HepG2 (cell line): ENCODE measurements around the gene RAD51C. TPM values are rescaled to one million over a fixed set of nuclear protein-coding genes. Genes with fewer than 3 reads are reported as not detected.

Experiments
- BRCA1 ChIP-seq: sonication (generic); formaldehyde crosslinking; IDR thresholded peaks from 2 replicates; pipeline ENCODE4 v1.4.0; 2020; ENCODE audit warnings: missing genetic modification reagents
- HNF4A ChIP-seq: sonication (generic); formaldehyde crosslinking; IDR thresholded peaks from 2 replicates; pipeline ENCODE4 v1.4.0; 2020; ENCODE audit warnings: missing genetic modification reagents
- HOXA3 ChIP-seq: sonication (generic); formaldehyde crosslinking; IDR thresholded peaks from 2 replicates; pipeline ENCODE4 v1.5.0; 2020; ENCODE audit warnings: missing genetic modification reagents
- MEF2D ChIP-seq: sonication (generic); formaldehyde crosslinking; IDR thresholded peaks from 2 replicates; pipeline ENCODE4 v1.5.1; 2020; ENCODE audit warnings: mild to moderate bottlenecking, missing genetic modification reagents
- MNT ChIP-seq: fragments of 450-650 bp; IDR thresholded peaks from 2 replicates; pipeline ENCODE4 v1.6.1; 2016
- MXD4 ChIP-seq: IDR thresholded peaks from 2 replicates; pipeline ENCODE4 v1.6.1; 2016; ENCODE audit warnings: mild to moderate bottlenecking, missing biosample characterization, missing genetic modification reagents
- NBN ChIP-seq: fragments of 450-650 bp; conservative IDR thresholded peaks from 2 replicates; pipeline ENCODE4 v1.6.1; 2017
- NR2F2 ChIP-seq: IDR thresholded peaks from 2 replicates; pipeline ENCODE4 v1.6.1; 2012; ENCODE audit warnings: low read depth, inconsistent platforms, borderline replicate concordance
- ZBED4 ChIP-seq: sonication (generic); formaldehyde crosslinking; IDR thresholded peaks from 2 replicates; pipeline ENCODE4 v1.4.0; 2020; ENCODE audit warnings: missing genetic modification reagents, borderline replicate concordance
- ZNF333 ChIP-seq: sonication (generic); formaldehyde crosslinking; IDR thresholded peaks from 2 replicates; pipeline ENCODE4 v1.4.0; 2020; ENCODE audit warnings: mild to moderate bottlenecking, missing genetic modification reagents, borderline replicate concordance
- ZNF441 ChIP-seq: sonication (generic); formaldehyde crosslinking; IDR thresholded peaks from 2 replicates; pipeline ENCODE4 v1.7.0; 2021; ENCODE audit warnings: missing genetic modification reagents, borderline replicate concordance
- ZNF501 ChIP-seq: sonication (generic); formaldehyde crosslinking; IDR thresholded peaks from 2 replicates; pipeline ENCODE4 v1.5.1; 2020; ENCODE audit warnings: mild to moderate bottlenecking, moderate library complexity, missing genetic modification reagents
- ZNF570 ChIP-seq: sonication (generic); formaldehyde crosslinking; IDR thresholded peaks from 2 replicates; pipeline ENCODE4 v1.4.0; 2020; ENCODE audit warnings: mild to moderate bottlenecking, missing genetic modification reagents, borderline replicate concordance
- polyA plus RNA-seq, 8 experiments: library from polyadenylated mRNA; depleted of rRNA in 3 of 8; stranded (reverse) in 7 of 8; unstranded in 1 of 8; fragments of >200 nt; fragmentation: Illumina TruSeq in 4 of 8; extraction: Trizol in 4 of 8; gene quantifications; 2 replicates each; pipeline versions ENCODE4 v1.2.1 to v1.2.3, GENCODE V29; 2011 to 2016; ENCODE audit warnings: low read depth in 4 of 8, missing spikeins in 1 of 8, mixed read lengths in 1 of 8; ENCODE audit not compliant: insufficient read depth in 1 of 8
- total RNA-seq, 5 experiments: library from RNA; depleted of rRNA; stranded (reverse); fragments of >200 nt; fragmentation: Illumina TruSeq; extraction: Trizol; gene quantifications; 2 replicates each; pipeline ENCODE4 v1.2.3, GENCODE V29; 2016; ENCODE audit warnings: low read depth in 1 of 5
- TF ChIP-seq, protein P1 (sequence below): sonication (generic); formaldehyde crosslinking; IDR thresholded peaks from 2 replicates; pipeline ENCODE4 v1.9.0; 2022; ENCODE audit warnings: low read depth, missing genetic modification reagents
- TF ChIP-seq, protein P2 (sequence below), 2 experiments: sonication (generic) in 1 of 2; formaldehyde crosslinking in 1 of 2; IDR thresholded peaks; 2 replicates each; pipeline versions ENCODE4 v1.5.1 to v1.6.1; 2011 to 2020; ENCODE audit warnings: borderline replicate concordance in 1 of 2, low read depth in 1 of 2, low read length in 1 of 2, mild to moderate bottlenecking in 1 of 2, missing genetic modification reagents in 1 of 2, moderate library complexity in 1 of 2
- TF ChIP-seq, protein P3 (sequence below): sonication (generic); formaldehyde crosslinking; conservative IDR thresholded peaks from 2 replicates; pipeline ENCODE4 v1.8.0; 2022; ENCODE audit warnings: missing genetic modification reagents

RAD51C gene
- total and polyA plus RNA-seq, 2 of the 13 experiments (the other 11 are each of a cell fraction or from before 2014, with no cell fraction given): 38.5 to 106 TPM

DNA sequence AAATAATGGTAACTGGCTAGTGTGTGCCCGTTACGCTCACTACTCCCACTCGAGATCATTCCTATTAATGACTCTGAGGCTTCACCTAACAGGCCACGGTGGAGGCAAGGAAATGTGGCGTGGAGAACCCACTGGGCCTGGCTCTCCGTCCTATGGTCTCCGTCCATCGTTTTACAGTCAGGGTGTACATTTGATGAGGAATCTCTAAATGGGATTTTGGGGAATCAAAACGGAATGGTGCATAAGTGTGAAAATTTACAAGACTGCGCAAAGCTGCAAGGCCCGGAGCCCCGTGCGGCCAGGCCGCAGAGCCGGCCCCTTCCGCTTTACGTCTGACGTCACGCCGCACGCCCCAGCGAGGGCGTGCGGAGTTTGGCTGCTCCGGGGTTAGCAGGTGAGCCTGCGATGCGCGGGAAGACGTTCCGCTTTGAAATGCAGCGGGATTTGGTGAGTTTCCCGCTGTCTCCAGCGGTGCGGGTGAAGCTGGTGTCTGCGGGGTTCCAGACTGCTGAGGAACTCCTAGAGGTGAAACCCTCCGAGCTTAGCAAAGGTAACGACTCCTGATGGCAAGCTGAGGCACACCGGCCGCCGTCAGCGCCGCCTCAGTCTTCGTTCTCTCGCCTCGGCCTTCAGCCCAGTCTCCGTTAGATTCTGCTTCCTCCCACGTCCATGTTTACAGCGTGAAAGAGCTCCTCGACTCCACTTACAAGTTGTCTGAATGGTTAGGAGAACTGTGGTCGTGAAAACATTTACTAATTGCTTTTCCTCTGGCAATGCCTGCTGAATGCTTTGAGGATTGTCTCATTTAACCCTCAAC lies at the start of gene RAD51C (continued):
- peak; percentile 87 for TF ChIP-seq ZBED4 (CRISPR knock-in tag)
- peak; percentile 48; the same call in 1 of the 2 replicates for TF ChIP-seq MEF2D (CRISPR knock-in tag)
- TF ChIP-seq ZNF333: peak; percentile 88; the same call in 1 of the 2 replicates
- TF ChIP-seq ZNF441 (CRISPR knock-in tag): peak; percentile 81
- TF ChIP-seq NR2F2: no peak
- TF ChIP-seq, protein P1, sequence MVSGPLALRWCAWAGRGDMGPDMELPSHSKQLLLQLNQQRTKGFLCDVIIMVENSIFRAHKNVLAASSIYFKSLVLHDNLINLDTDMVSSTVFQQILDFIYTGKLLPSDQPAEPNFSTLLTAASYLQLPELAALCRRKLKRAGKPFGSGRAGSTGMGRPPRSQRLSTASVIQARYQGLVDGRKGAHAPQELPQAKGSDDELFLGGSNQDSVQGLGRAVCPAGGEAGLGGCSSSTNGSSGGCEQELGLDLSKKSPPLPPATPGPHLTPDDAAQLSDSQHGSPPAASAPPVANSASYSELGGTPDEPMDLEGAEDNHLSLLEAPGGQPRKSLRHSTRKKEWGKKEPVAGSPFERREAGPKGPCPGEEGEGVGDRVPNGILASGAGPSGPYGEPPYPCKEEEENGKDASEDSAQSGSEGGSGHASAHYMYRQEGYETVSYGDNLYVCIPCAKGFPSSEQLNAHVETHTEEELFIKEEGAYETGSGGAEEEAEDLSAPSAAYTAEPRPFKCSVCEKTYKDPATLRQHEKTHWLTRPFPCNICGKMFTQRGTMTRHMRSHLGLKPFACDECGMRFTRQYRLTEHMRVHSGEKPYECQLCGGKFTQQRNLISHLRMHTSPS (CRISPR knock-in tag): 0 out of 2 replicates have a peak, but pooled peaks have one; percentile 32
- TF ChIP-seq, protein P2, sequence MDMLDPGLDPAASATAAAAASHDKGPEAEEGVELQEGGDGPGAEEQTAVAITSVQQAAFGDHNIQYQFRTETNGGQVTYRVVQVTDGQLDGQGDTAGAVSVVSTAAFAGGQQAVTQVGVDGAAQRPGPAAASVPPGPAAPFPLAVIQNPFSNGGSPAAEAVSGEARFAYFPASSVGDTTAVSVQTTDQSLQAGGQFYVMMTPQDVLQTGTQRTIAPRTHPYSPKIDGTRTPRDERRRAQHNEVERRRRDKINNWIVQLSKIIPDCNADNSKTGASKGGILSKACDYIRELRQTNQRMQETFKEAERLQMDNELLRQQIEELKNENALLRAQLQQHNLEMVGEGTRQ (IDR thresholded peaks at IDR 0.05; ENCODE audit: low read depth, low read length): no peak
- TF ChIP-seq, protein P2 (CRISPR knock-in tag; IDR thresholded peaks at IDR 0.05; ENCODE audit: borderline replicate concordance): 0 out of 2 replicates have a peak, but pooled peaks have one; percentile 32
- peak; percentile 93 for TF ChIP-seq MXD4 (CRISPR knock-in tag)
- TF ChIP-seq, protein P3, sequence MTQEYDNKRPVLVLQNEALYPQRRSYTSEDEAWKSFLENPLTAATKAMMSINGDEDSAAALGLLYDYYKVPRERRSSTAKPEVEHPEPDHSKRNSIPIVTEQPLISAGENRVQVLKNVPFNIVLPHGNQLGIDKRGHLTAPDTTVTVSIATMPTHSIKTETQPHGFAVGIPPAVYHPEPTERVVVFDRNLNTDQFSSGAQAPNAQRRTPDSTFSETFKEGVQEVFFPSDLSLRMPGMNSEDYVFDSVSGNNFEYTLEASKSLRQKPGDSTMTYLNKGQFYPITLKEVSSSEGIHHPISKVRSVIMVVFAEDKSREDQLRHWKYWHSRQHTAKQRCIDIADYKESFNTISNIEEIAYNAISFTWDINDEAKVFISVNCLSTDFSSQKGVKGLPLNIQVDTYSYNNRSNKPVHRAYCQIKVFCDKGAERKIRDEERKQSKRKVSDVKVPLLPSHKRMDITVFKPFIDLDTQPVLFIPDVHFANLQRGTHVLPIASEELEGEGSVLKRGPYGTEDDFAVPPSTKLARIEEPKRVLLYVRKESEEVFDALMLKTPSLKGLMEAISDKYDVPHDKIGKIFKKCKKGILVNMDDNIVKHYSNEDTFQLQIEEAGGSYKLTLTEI: no peak
- TF ChIP-seq BRCA1 (CRISPR knock-in tag): no peak; the same call in 1 of the 2 replicates
- peak; percentile 99 for TF ChIP-seq ZNF501 (CRISPR knock-in tag)
- no peak for TF ChIP-seq ZNF570 (CRISPR knock-in tag)
- TF ChIP-seq MNT: no peak
- TF ChIP-seq HNF4A (CRISPR knock-in tag): no peak; the same call in 1 of the 2 replicates
- no peak for TF ChIP-seq NBN
- peak; percentile 97 for TF ChIP-seq HOXA3
